CD14-positive monocyte (primary cell): ENCODE measurements around the gene RPL35A. TPM values are rescaled to one million over a fixed set of nuclear protein-coding genes. Genes with fewer than 3 reads are reported as not detected.
A peak's percentile ranks its signal among the peaks of the same experiment; 100 is the strongest.
"Not testable (repeated sequence)": the region's sequence is repeated elsewhere in the genome, so short reads cannot be mapped to it uniquely, and the experiment has no call there.

ENCODE experiments used
- DNase-seq, 3 donors: peaks; one replicate each; pipeline ENCODE4 v3.0.0-alpha.2; 2011 to 2022
- H2AFZ ChIP-seq: 2 replicates; pipeline ENCODE4 v1.6.0; 2012; ENCODE audit warnings: mild to moderate bottlenecking, low read depth, low read length, inconsistent platforms; ENCODE audit not compliant: insufficient read depth, poor library complexity, severe bottlenecking
- H3K27ac ChIP-seq, 2 donors: 1 replicate in 1 of 2; 2 replicates in 1 of 2; pipeline ENCODE4 v1.5.1; 2012 to 2013; ENCODE audit warnings: low read length in 2 of 2, control low read depth in 1 of 2, inconsistent platforms in 1 of 2, low read depth in 1 of 2, mild to moderate bottlenecking in 1 of 2
- H3K27me3 ChIP-seq, 2 donors: one replicate each; pipeline versions ENCODE4 v1.6.0 to v1.6.1; 2011 to 2013; ENCODE audit warnings: low read length in 2 of 2; ENCODE audit not compliant: control insufficient read depth in 2 of 2, insufficient read depth in 2 of 2
- H3K36me3 ChIP-seq, 2 donors: replicated peaks in 1 of 2; 1 replicate in 1 of 2; 2 replicates in 1 of 2; pipeline versions ENCODE4 v1.5.1 to v1.6.1; 2012 to 2013; ENCODE audit warnings: low read length in 2 of 2, control low read depth in 1 of 2, inconsistent platforms in 1 of 2, mild to moderate bottlenecking in 1 of 2; ENCODE audit not compliant: insufficient read depth in 2 of 2, control insufficient read depth in 1 of 2
- H3K4me1 ChIP-seq, 2 donors: 1 replicate in 1 of 2; 2 replicates in 1 of 2; pipeline versions ENCODE4 v1.5.1 to v1.6.1; 2012 to 2013; ENCODE audit warnings: low read length in 2 of 2, control low read depth in 1 of 2, inconsistent platforms in 1 of 2, mild to moderate bottlenecking in 1 of 2, moderate library complexity in 1 of 2; ENCODE audit not compliant: insufficient read depth in 2 of 2, control insufficient read depth in 1 of 2
- H3K4me2 ChIP-seq: replicated peaks from 2 replicates; pipeline ENCODE3; 2012; ENCODE audit warnings: low read length, moderate library complexity, mild to moderate bottlenecking; ENCODE audit not compliant: poor library complexity, severe bottlenecking; ENCODE audit errors: extremely low read depth
- H3K4me3 ChIP-seq, 3 experiments: fragments of 200-600 bp in 1 of 3; sonication (generic) in 1 of 3; replicated peaks in 1 of 3; 1 replicate in 2 of 3; 2 replicates in 1 of 3; pipeline ENCODE4 v1.5.1; 2011 to 2013; ENCODE audit warnings: low read length in 3 of 3, mild to moderate bottlenecking in 3 of 3, control low read depth in 2 of 3, low read depth in 2 of 3, inconsistent platforms in 1 of 3, moderate library complexity in 1 of 3
- H3K79me2 ChIP-seq: 2 replicates; pipeline ENCODE4 v1.6.0; 2012; ENCODE audit warnings: mild to moderate bottlenecking, control low read depth, inconsistent platforms, low read length, moderate library complexity; ENCODE audit not compliant: insufficient read depth
- H3K9ac ChIP-seq: 2 replicates; pipeline ENCODE4 v1.6.0; 2017; ENCODE audit warnings: low read length, mild to moderate bottlenecking; ENCODE audit not compliant: insufficient read depth, poor library complexity, severe bottlenecking
- H3K9me3 ChIP-seq, 2 donors: replicated peaks in 1 of 2; 1 replicate in 1 of 2; 2 replicates in 1 of 2; pipeline versions ENCODE4 v1.5.1 to v1.6.1; 2012 to 2013; ENCODE audit warnings: low read length in 2 of 2, control low read depth in 1 of 2; ENCODE audit not compliant: control insufficient read depth in 1 of 2, insufficient read depth in 1 of 2
- H4K20me1 ChIP-seq: 2 replicates; pipeline ENCODE4 v1.6.0; 2012; ENCODE audit warnings: mild to moderate bottlenecking, low read length, control low read depth, moderate library complexity; ENCODE audit not compliant: insufficient read depth
- H3K27ac Mint-ChIP-seq, 7 donors: one replicate each; pipeline ENCODE4 v1.8.0; 2020; ENCODE audit warnings: mild to moderate bottlenecking in 7 of 7, mixed read lengths in 7 of 7, moderate library complexity in 6 of 7, inconsistent platforms in 2 of 7
- H3K27me3 Mint-ChIP-seq, 3 donors: one replicate each; pipeline ENCODE4 v1.8.0; 2021 to 2022; ENCODE audit warnings: low read depth in 3 of 3, mild to moderate bottlenecking in 3 of 3, mixed read lengths in 3 of 3, moderate library complexity in 3 of 3, inconsistent platforms in 1 of 3
- H3K36me3 Mint-ChIP-seq, 2 donors: one replicate each; pipeline ENCODE4 v1.8.0; 2020; ENCODE audit warnings: mixed read lengths in 2 of 2, inconsistent platforms in 1 of 2, mild to moderate bottlenecking in 1 of 2
- H3K4me1 Mint-ChIP-seq: one replicate; pipeline ENCODE4 v1.8.0; 2020; ENCODE audit warnings: mild to moderate bottlenecking, mixed read lengths
- H3K4me3 Mint-ChIP-seq, 2 donors: one replicate each; pipeline ENCODE4 v1.8.0; 2020; ENCODE audit warnings: mild to moderate bottlenecking in 2 of 2, mixed read lengths in 2 of 2, moderate library complexity in 1 of 2
- H3K9me3 Mint-ChIP-seq, 7 donors: one replicate each; pipeline ENCODE4 v1.8.0; 2020 to 2022; ENCODE audit warnings: mixed read lengths in 7 of 7, mild to moderate bottlenecking in 6 of 7, moderate library complexity in 6 of 7, inconsistent platforms in 2 of 7
- WGBS: methylation state at CpG from one replicate; pipeline ENCODE4 v1.1.5; 2013; ENCODE audit warnings: missing lambda C conversion rate; ENCODE audit not compliant: insufficient coverage; 5-methylcytosine and 5-hydroxymethylcytosine counted together
- intact Hi-C, 2 donors: fragments of 100-400 bp; cut with micrococcal nuclease; formaldehyde crosslinking; loops; one replicate each; pipeline versions ENCODE4 v1.15.0 to v1.15.1; 2023
- polyA plus RNA-seq, 3 donors: library from polyadenylated mRNA; depleted of rRNA in 1 of 3; unstranded in 2 of 3; stranded (reverse) in 1 of 3; fragments of 300-500 nt in 2 of 3; fragments of >200 nt in 1 of 3; fragmentation: Illumina TruSeq in 2 of 3; gene quantifications; 1 replicate in 2 of 3; 2 replicates in 1 of 3; pipeline ENCODE4 v1.2.3, GENCODE V29; 2012 to 2021
- TF ChIP-seq, protein P1 (sequence below): fragments of 200-600 bp; IDR thresholded peaks from one replicate; pipeline ENCODE4 v1.8.0; 2022; ENCODE audit warnings: antibody characterized with exemption, mild to moderate bottlenecking

Gene RPL35A
- polyA plus RNA-seq, 3 donors, result 882 to 1,113 (median 975) TPM

- peaks cover 49 to 51% of the 10 kb centered on the region in 2 donors for H3K36me3 Mint-ChIP-seq
- 88% methylated on average over 2 of the region's 7 CpGs for WGBS
- Histone ChIP-seq H4K20me1 (no peaks in the 10 kb centered on the region), H3K79me2 (no peaks in the 10 kb centered on the region), H3K4me2 (no peak overlapping the region), H3K27ac (no peak overlapping the region), H3K36me3 (peaks cover 0 to 21% of the 10 kb centered on the region in 2 donors), H3K4me3 (no peak overlapping the region), H3K4me1 (no peaks in the 10 kb centered on the region), H3K9ac (no peak overlapping the region), H3K27me3 (no peaks in the 10 kb centered on the region), H2AFZ (no peak overlapping the region), H3K9me3 (no peaks in the 10 kb centered on the region)
- TF ChIP-seq, protein P1, sequence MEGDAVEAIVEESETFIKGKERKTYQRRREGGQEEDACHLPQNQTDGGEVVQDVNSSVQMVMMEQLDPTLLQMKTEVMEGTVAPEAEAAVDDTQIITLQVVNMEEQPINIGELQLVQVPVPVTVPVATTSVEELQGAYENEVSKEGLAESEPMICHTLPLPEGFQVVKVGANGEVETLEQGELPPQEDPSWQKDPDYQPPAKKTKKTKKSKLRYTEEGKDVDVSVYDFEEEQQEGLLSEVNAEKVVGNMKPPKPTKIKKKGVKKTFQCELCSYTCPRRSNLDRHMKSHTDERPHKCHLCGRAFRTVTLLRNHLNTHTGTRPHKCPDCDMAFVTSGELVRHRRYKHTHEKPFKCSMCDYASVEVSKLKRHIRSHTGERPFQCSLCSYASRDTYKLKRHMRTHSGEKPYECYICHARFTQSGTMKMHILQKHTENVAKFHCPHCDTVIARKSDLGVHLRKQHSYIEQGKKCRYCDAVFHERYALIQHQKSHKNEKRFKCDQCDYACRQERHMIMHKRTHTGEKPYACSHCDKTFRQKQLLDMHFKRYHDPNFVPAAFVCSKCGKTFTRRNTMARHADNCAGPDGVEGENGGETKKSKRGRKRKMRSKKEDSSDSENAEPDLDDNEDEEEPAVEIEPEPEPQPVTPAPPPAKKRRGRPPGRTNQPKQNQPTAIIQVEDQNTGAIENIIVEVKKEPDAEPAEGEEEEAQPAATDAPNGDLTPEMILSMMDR, result peak; percentile 22
- H3K9me3 Mint-ChIP-seq, result peaks cover 0 to 4% (median 0%) of the 10 kb centered on the region in 7 donors
- no peaks in the 10 kb centered on the region for H3K27me3 Mint-ChIP-seq
- DNase-seq, result no peak
- H3K4me1 Mint-ChIP-seq, result no peaks in the 10 kb centered on the region
- H3K27ac Mint-ChIP-seq, result no peak overlapping the region
- no peak overlapping the region for H3K4me3 Mint-ChIP-seq
- intact Hi-C loops, result no loop called here
Observed at GRCh38 chr3:197926418-197926817, 23.6 kb upstream of the RPL35A start.

GRCh38 chr3:197927578-197927977 is 22.4 kb upstream of the RPL35A start:
- H3K9me3 Mint-ChIP-seq, H3K27ac Mint-ChIP-seq, H3K27me3 Mint-ChIP-seq, intact Hi-C loops, H3K27ac ChIP-seq, H3K4me2 ChIP-seq, H3K4me3 ChIP-seq, DNase-seq, H3K79me2 ChIP-seq, H2AFZ ChIP-seq, H3K4me1 Mint-ChIP-seq, H3K4me1 ChIP-seq, H3K4me3 Mint-ChIP-seq, H3K27me3 ChIP-seq, H3K9ac ChIP-seq, H4K20me1 ChIP-seq, H3K9me3 ChIP-seq: not testable (repeated sequence)
- peaks cover 0 to 16% of the 10 kb centered on the region in 2 donors for H3K36me3 ChIP-seq
- WGBS, result no CpG with 5 or more reads among the region's 3 CpGs
- peaks cover 46 to 47% of the 10 kb centered on the region in 2 donors for H3K36me3 Mint-ChIP-seq
